ENCODE measurements around the gene KRTAP5-7. TPM values are rescaled to one million over a fixed set of nuclear protein-coding genes. Genes with fewer than 3 reads are reported as not detected.
"Not testable (repeated sequence)": the region's sequence is repeated elsewhere in the genome, so short reads cannot be mapped to it uniquely, and the experiment has no call there.

KRTAP5-7 gene
- total RNA-seq, 1 experiment from 2014 or later: not detected

- H3K9me3 Mint-ChIP-seq (ENCODE audit: unreplicated experiment): peaks cover 10% of the 10 kb centered on the region
- H3K4me3 Mint-ChIP-seq (ENCODE audit: unreplicated experiment): no peak overlapping the region
- H3K27me3 Mint-ChIP-seq (ENCODE audit: insufficient read depth, unreplicated experiment): no peaks in the 10 kb centered on the region
- Histone ChIP-seq H3K9me3 (no peaks in the 10 kb centered on the region), H3K36me3 (ENCODE audit: control insufficient read depth, insufficient read depth, low read length) (no peaks in the 10 kb centered on the region), H3K4me1 (peaks cover 7% of the 10 kb centered on the region), H3K27me3 (replicated peaks; ENCODE audit: control insufficient read depth, insufficient read depth, low read length) (no peaks in the 10 kb centered on the region), H3K4me3 (ENCODE audit: low read depth, low read length) (no peak overlapping the region)
- CTCF ChIA-PET: no interaction called here
- intact Hi-C loops (cut with micrococcal nuclease; ENCODE audit: unreplicated experiment): no loop called here
- POLR2A ChIA-PET: no interaction called here
- H3K36me3 Mint-ChIP-seq (ENCODE audit: insufficient read depth, unreplicated experiment): no peaks in the 10 kb centered on the region
- no TSS peak for BruUV-seq (replicated peaks)
- H3K27ac Mint-ChIP-seq (ENCODE audit: unreplicated experiment): no peak overlapping the region
- TF ChIP-seq CTCF (IDR thresholded peaks at IDR 0.05; ENCODE audit: insufficient read depth in 1 of 2, low read depth in 1 of 2, low read length in 1 of 2, severe bottlenecking in 1 of 2, unreplicated experiment in 1 of 2): no peak
- DNase-seq: peak in 1 of 2 experiments; percentile 32
- peaks cover 14% of the 10 kb centered on the region for H3K4me1 Mint-ChIP-seq (ENCODE audit: low read depth, unreplicated experiment)
Measured at GRCh38 chr11:71537537-71537936, 10.5 kb downstream of the KRTAP5-7 start.

GRCh38 chr11:71537977-71538665 lies 11.1 kb downstream of the KRTAP5-7 start, which contains the start of gene KRTAP5-8:
KRTAP5-8 (plus strand) TSS chr11:71538025; CDS start chr11:71538056, 31 bp downstream.
- H3K4me3 Mint-ChIP-seq (ENCODE audit: unreplicated experiment); POLR2A ChIA-PET; DNase-seq; H3K4me1 ChIP-seq; H3K36me3 ChIP-seq (ENCODE audit: control insufficient read depth, insufficient read depth, low read length); H3K27me3 ChIP-seq (replicated peaks; ENCODE audit: control insufficient read depth, insufficient read depth, low read length); H3K27ac Mint-ChIP-seq (ENCODE audit: unreplicated experiment); H3K27me3 Mint-ChIP-seq (ENCODE audit: insufficient read depth, unreplicated experiment); H3K4me3 ChIP-seq (ENCODE audit: low read depth, low read length); BruUV-seq (replicated peaks); CTCF ChIA-PET; H3K9me3 ChIP-seq; H3K36me3 Mint-ChIP-seq (ENCODE audit: insufficient read depth, unreplicated experiment); intact Hi-C loops (cut with micrococcal nuclease; ENCODE audit: unreplicated experiment): not testable (repeated sequence)
- Mint-ChIP-seq H3K9me3 (ENCODE audit: unreplicated experiment) (peaks cover 10% of the 10 kb centered on the region), H3K4me1 (ENCODE audit: low read depth, unreplicated experiment) (peaks cover 16% of the 10 kb centered on the region)

- ChIA-PET POLR2A (no interaction called here), CTCF (no interaction called here)
- no peaks in the 10 kb centered on the region for H3K36me3 Mint-ChIP-seq (ENCODE audit: insufficient read depth, unreplicated experiment)
- H3K4me1 Mint-ChIP-seq (ENCODE audit: low read depth, unreplicated experiment): peaks cover 21% of the 10 kb centered on the region
- no peak overlapping the region for H3K27ac Mint-ChIP-seq (ENCODE audit: unreplicated experiment)
- no peak overlapping the region for H3K4me3 Mint-ChIP-seq (ENCODE audit: unreplicated experiment)
- no peak for DNase-seq
- no peak for TF ChIP-seq CTCF (IDR thresholded peaks at IDR 0.05; ENCODE audit: insufficient read depth in 1 of 2, low read depth in 1 of 2, low read length in 1 of 2, severe bottlenecking in 1 of 2, unreplicated experiment in 1 of 2)
- no peaks in the 10 kb centered on the region for H3K36me3 ChIP-seq (ENCODE audit: control insufficient read depth, insufficient read depth, low read length)
- intact Hi-C loops (cut with micrococcal nuclease; ENCODE audit: unreplicated experiment): no loop called here
- no peak overlapping the region for H3K4me3 ChIP-seq (ENCODE audit: low read depth, low read length)
- peaks cover 10% of the 10 kb centered on the region for H3K9me3 Mint-ChIP-seq (ENCODE audit: unreplicated experiment)
- H3K9me3 ChIP-seq: no peaks in the 10 kb centered on the region
- no peaks in the 10 kb centered on the region for H3K27me3 Mint-ChIP-seq (ENCODE audit: insufficient read depth, unreplicated experiment)
- H3K4me1 ChIP-seq: peaks cover 7% of the 10 kb centered on the region
- no peaks in the 10 kb centered on the region for H3K27me3 ChIP-seq (replicated peaks; ENCODE audit: control insufficient read depth, insufficient read depth, low read length)
- BruUV-seq (replicated peaks): no TSS peak
Measured at GRCh38 chr11:71538666-71538990, 11.6 kb downstream of the KRTAP5-7 start.
